HUDEP-2 (cell line): Measurements from ENCODE around the gene CALD1.

Source experiments
- DNase-seq, 76 experiments: peaks; one replicate each; lab custom pipeline; 2025; ENCODE audit not compliant: unreplicated experiment in 76 of 76; lab: John Stamatoyannopoulos, UW

CALD1 gene

DNA sequence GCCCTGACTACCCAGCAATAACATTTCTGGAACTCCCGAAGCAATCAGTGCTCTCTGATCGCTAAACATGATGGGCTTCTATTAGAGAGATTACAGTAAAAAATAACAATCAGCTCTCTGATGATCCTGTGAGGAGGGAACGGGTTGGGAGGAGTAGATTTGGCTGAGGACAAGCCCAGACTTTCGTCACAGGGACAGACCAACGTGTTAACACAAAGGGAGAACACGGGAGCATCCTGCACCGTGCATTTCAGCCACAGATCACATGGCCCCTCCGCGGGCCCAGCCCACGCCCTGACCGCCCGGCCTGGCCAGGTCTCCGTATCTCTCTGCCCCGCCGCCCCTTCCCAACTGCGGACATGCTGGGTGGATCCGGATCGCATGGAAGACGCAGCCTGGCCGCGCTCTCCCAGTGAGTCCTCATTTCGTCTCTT lies 111.8 kb downstream of the CALD1 start:
- DNase-seq: peak in 4 of 76 experiments; percentile 3 to 17 (median 4)

GRCh38 chr7:134891696-134892678 lies 112.6 kb downstream of the CALD1 start:
- DNase-seq: no peak

GRCh38 chr7:134892963-134893362 lies 113.5 kb downstream of the CALD1 start:
- no peak for DNase-seq

DNA sequence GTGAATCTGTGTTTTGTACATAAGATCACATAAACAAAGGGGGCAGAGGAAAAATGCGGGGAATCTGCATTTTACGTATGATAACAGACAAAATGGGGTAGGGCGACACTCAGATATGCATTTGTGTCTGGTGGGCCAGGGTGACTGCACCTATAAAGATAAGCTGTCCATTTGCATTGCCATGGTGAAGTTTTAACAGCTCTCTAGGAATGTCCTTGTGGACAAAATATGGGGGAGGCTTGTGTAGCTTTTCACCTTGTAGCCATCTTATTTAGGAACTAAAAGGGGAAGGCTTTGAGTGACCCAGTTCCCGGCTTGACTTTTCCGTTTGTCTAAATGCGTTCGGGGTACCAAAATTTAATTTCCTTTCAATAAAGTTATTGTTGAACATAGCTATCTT lies 114.5 kb downstream of the CALD1 start:
- no peak for DNase-seq

DNA sequence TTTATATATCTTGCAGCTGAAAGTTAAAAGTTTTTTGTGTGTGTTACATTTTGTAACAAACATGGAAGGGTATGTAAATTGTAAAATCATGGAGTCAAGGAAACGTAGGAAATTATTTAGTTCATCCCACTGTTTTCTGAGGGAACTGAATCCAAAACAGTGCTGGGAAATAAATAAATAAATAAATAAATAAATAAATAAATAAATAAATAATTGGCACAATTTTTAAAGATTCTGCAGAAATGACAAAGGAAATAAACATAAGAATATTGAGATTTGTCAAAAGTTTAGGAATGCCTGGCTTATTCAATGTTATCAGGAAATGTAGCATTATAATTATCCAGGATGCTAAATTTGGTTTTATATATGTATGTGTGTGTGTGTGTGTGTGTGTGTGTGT lies 115.5 kb downstream of the CALD1 start:
- DNase-seq: no peak

- no peak for DNase-seq
These were observed 116.6 kb downstream of the CALD1 start for GRCh38 chr7:134896073-134896472.

- DNase-seq: no peak
These were observed 118.5 kb downstream of the CALD1 start for GRCh38 chr7:134897936-134898335.

GRCh38 chr7:134899729-134900128 lies 120.3 kb downstream of the CALD1 start:
- DNase-seq: no peak

DNA sequence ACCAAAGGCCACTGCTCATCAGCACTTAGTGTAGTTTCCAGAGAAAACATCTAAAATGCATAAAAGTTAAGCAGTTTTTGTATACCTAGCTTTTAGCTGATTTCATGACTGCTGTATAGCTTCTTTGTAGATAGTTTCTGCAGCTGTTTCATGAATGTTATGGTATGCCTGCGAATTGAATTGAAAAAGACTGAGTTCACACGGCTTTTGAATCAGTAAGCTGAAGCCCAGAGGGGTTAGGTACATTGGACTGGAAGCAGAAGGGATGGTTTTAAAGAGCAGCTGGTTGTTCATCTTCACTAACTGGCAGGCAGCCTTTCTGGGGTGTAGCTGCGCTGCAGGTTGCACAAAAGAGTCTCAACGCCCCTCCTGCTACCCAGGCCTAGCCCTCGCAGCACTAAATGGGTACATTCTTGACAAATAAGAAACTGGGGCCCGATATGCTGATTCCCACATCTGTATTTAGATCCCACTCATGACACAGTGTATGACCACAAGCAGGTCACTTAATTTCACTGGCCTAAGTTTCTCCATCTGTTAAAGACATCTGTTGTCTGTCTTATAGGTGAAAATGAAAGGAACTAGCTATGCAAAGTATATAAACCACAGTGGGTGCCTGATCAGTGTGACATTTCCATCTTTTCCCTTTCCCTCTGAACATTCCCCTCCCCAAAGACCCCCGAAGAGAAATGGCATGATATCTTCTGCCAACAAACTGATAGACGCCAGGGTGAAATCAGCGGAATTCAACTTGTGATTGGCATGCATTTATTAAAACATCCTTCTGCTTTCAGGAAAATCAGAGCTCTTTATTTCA lies 120.9 kb downstream of the CALD1 start:
- DNase-seq: no peak

- no peak for DNase-seq
These were observed 122.1 kb downstream of the CALD1 start for GRCh38 chr7:134901389-134902020.

DNA sequence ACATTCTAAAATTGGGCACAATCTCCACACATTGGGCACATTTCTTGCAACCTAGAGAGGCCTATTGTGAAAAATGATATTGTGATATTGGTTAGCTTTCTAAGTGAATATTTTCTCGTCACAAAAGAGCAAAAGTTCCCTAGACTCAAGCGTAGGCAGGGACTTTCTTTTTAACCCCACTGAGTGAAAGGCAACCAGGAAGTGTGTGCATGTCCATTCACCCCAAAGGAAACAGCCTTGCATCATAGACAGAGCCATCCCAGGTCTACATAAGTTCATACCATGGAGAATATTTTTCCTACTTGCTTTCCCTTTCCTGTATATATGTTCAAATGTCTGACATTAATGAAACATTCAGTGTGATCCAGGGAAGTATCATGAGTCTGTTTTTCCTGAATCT lies 122.6 kb downstream of the CALD1 start:
- no peak for DNase-seq

- DNase-seq: no peak
These were observed 123.8 kb downstream of the CALD1 start for GRCh38 chr7:134903073-134903790.

DNA sequence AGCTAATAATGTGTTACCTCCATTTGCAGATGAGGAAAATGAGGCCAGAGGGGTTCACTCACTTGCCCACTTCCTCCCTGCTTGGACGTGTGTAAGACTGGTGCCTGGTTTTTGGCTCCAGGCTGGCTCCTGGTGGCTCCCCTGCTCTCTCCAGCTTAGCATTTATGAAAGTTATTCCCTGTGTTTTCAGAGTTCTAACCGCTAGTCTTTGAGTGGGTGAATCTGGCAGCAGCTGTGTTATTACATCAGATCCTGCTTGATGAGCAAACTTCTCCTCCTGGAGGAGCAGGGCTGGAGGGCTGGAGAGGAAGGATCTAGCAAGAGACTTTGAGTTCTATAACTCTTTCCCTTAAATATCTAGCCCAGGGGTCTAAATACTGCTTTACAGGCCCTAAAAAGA lies 125.9 kb downstream of the CALD1 start:
- no peak for DNase-seq

DNA sequence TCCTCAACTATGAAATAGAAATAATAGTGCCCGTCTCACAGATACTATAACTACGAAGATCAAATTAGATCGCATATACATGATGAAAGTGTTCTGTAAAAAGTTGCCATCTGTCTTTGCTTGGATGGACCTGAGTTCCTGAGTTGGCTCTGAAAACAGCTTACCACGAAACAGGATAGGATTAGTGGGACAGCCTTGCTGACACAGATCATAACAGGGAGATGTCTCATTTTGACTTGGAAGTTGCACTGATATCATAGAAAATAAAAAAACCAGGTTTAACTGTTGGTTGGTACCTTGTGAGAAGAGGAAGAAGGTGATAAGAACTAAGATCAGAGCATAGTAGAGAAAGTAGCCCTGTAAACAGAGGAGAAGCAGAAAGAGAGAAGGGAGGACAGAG lies 127.6 kb downstream of the CALD1 start:
- no peak for DNase-seq

- DNase-seq: no peak
These were observed 128.2 kb downstream of the CALD1 start for GRCh38 chr7:134907639-134908038.

DNA sequence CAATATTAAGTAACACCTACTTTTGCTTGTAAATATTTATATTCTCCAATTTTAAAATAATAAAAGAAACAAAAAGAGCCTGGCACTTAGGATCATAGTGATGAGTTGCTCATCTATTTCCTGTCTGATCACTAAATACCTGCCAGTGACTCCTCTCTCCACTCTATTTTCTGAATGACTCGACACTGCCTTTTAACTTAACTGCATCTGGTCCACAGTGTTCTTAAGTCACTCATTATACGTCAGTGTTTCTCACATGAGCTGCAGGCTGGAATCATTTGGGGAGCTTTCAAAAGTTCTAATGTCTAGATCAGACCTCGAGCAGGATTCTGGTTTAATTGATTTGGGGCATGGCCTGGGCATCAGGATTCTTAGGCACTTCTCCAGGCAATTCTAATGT lies 128.9 kb downstream of the CALD1 start:
- no peak for DNase-seq

GRCh38 chr7:134910214-134910890 lies 130.9 kb downstream of the CALD1 start:
- no peak for DNase-seq

DNA sequence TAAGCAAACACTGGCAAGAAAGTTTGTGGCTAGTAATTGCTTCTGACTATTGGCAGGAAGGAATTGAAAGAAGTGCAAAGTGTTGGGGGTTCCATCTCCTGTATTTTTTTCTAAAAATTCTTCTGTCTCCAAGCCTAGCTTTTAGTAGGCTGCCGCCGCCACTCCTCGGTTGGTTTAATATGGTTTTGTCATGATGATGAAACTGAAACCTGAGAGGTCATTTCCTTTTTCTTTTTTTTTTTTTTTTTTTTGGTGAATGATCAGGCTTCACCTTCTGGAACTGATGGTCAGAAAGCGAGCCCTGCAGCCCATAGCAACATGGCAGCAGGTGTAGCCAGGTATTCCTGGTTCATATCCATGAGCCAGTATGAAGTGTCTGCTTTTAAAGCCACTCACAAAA lies 131.5 kb downstream of the CALD1 start:
- no peak for DNase-seq

- DNase-seq: no peak
These were observed 136.9 kb downstream of the CALD1 start for GRCh38 chr7:134916171-134916883.
